Activated naive CD8-positive, alpha-beta T cell treated with anti-CD3 and anti-CD28 coated beads, Interleukin-2, amount 10 ng/mL, durations not matched to agents 7 days and 5 days (primary cell): Measurements from ENCODE around the gene SFTA2. TPM values are rescaled to one million over a fixed set of nuclear protein-coding genes. Genes with fewer than 3 reads are reported as not detected.
"Not testable (repeated sequence)": the region's sequence is repeated elsewhere in the genome, so short reads cannot be mapped to it uniquely, and the experiment has no call there.

Experiments used
- ATAC-seq: fragments of 150-1000 bp; cut with Tn5 transposase; one replicate; pipeline ENCODE4 v1.10.0; 2021; ENCODE audit warnings: low read depth, moderate library complexity
- POLR2A ChIA-PET: fragments of 350-600 bp; sonication (Branson Sonifier 250); formaldehyde crosslinking; loops from one replicate; lab custom pipeline; 2021; ENCODE audit warnings: antibody characterized with exemption; lab: Charles Lee
- DNase-seq: peaks from one replicate; pipeline ENCODE4 v3.0.0; 2021
- H3K27ac Mint-ChIP-seq: one replicate; pipeline ENCODE4 v1.8.0; 2022; ENCODE audit warnings: mild to moderate bottlenecking, mixed read lengths
- H3K27me3 Mint-ChIP-seq: one replicate; pipeline ENCODE4 v1.8.0; 2022; ENCODE audit warnings: mild to moderate bottlenecking, moderate library complexity, mixed read lengths
- H3K36me3 Mint-ChIP-seq: one replicate; pipeline ENCODE4 v1.8.0; 2021; ENCODE audit warnings: mild to moderate bottlenecking, mixed read lengths
- H3K4me1 Mint-ChIP-seq: one replicate; pipeline ENCODE4 v1.8.0; 2021; ENCODE audit warnings: mixed read lengths
- H3K4me3 Mint-ChIP-seq: one replicate; pipeline ENCODE4 v1.8.0; 2022; ENCODE audit warnings: mild to moderate bottlenecking, moderate library complexity, mixed read lengths
- H3K9me3 Mint-ChIP-seq: one replicate; pipeline ENCODE4 v1.8.0; 2021; ENCODE audit warnings: mixed read lengths
- total RNA-seq, 2 experiments: library from RNA; stranded (reverse); gene quantifications; one replicate each; pipeline ENCODE4 v1.2.3, GENCODE V29; 2021

The SFTA2 gene
- not detected for total RNA-seq

DNA sequence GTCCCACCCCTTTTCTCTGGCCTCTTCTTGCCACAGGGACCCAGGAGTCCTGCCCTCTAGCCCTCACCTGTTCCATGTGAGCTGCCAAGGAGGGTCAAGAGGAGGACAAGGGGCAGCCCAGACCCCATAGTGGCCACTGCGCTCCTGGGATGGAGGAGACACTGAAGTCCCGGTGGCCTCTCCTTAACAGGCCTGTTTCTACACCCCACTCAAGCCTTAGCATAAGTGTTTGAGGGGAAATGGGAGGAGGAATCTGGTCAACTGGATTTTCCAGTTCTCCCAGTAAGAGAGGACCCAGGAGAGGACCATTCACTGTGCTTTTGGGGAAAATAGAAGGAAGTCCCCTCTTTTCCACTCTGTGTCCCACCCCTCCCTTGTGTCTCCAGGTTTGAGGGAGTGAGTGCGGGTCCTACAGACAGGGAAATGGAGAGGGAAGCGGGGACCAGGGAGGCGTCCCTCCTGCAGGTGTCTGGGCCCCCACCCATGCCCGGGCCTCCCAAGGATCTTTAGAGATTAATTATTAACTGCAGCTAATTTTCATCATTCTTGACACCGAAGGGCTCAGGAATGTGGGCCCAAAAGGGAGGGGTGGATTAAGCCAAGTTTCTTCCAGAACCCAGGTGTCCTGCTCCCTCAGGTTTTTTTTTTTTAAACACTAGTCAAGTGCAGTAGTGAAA, at the start of gene SFTA2:
SFTA2 (minus strand) TSS at position 202 of the 677 bp plus-strand sequence; CDS start at position 128, 74 bp downstream.
- POLR2A ChIA-PET: interaction anchor here (0.6 to 1.6 kb wide), 2 partner anchors 8 to 23 kb away, joined by 3 read pairs; no protein-coding TSS in a partner anchor
- peaks cover 3% of the 10 kb centered on the region for H3K9me3 Mint-ChIP-seq

DNA sequence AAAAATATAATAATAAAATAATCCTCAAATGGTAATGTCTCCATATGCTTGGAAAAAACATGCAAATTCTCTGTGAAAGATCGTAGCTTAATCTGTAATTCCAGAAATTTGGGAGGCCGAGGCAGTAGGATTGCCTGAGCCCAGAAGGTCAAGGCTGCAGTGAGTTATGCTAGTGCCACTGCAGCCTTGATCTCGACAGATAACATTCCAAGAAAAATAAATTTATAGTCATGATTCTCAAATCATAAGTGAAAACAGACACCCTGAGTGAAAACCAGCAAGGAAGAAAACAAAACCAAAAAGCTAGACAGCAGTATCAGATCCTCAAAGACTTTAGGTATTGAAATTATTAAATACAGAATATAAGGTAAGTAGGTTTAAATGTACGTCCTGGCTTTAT, 47.7 kb upstream of the SFTA2 start:
- Mint-ChIP-seq H3K27ac (no peak overlapping the region), H3K4me3 (no peak overlapping the region), H3K27me3 (peaks cover 64% of the 10 kb centered on the region), H3K36me3 (no peaks in the 10 kb centered on the region), H3K4me1 (peaks cover 12% of the 10 kb centered on the region), H3K9me3 (no peaks in the 10 kb centered on the region)
- DNase-seq: no peak
- no peak for ATAC-seq
- POLR2A ChIA-PET: no interaction called here

More for the DNA sequence above, at the start of gene SFTA2:
- no peaks in the 10 kb centered on the region for H3K4me1 Mint-ChIP-seq
- H3K27ac Mint-ChIP-seq: no peak within 1 kb of the TSS
- ATAC-seq (no peak), DNase-seq (no peak)
- no peak within 1 kb of the TSS for H3K4me3 Mint-ChIP-seq
- H3K36me3 Mint-ChIP-seq: peaks cover 17% of the 10 kb centered on the region
- peaks cover 7% of the 10 kb centered on the region for H3K27me3 Mint-ChIP-seq

DNA sequence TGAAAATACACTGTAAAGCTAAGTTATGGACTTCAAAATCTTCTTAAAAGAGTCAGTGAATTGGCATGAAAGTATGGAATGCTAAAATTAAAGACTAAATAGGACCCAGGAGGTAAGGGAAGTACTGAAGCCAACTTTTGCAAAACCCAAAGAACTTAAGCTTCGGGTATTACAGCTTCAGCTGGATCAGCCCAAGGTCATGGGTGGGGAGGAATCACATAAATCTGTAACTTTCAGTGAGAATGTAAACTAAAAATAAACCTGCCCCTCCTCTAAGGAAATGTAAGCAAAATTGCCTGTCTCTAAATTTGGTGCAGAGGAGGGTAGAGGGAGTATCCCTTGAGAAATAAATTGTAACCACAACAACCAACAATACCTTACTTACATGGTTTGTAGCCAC, 47.2 kb upstream of the SFTA2 start:
- no peak for ATAC-seq
- Mint-ChIP-seq H3K27ac (no peak overlapping the region), H3K4me1 (peaks cover 12% of the 10 kb centered on the region), H3K36me3 (no peaks in the 10 kb centered on the region), H3K4me3 (no peak overlapping the region), H3K9me3 (no peaks in the 10 kb centered on the region), H3K27me3 (peaks cover 69% of the 10 kb centered on the region)
- DNase-seq: no peak
- POLR2A ChIA-PET: no interaction called here

DNA sequence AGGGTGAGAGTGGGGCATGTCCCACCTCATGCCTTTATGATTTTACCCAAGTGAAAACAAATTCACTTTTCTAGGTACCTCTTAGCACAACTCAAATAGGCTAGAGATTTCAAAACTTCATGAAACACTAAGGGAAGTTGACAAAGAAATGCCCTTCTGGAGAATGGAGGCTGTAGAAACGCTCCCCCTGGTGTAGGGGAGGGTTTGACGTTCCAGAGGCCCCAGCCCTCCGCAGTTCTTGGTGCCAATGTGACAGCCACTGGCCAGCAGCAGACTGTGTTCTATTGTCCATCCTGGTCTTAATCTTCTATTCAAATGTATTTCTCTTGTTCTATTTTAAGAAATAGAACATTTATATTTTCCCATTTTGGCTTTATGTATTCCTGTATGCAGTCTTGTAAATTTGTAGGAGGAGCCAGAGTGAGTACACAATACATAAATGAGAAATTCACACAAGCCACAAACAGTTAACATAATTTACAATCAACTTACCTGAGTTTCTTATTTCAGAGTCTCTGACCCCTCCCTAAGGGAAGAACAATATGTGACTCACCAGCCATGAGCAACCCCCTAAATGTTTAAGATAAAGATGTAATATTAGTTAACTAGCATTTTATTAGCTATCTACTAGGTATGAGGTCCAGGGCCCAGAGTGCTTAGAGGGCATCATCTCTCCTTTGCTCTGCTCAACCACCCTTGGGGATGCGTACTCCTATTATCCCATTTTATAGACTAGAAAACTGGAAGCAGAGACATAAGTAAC, 42.7 kb upstream of the SFTA2 start:
- H3K4me3 Mint-ChIP-seq: no peak overlapping the region
- no peaks in the 10 kb centered on the region for H3K9me3 Mint-ChIP-seq
- no peak for DNase-seq
- POLR2A ChIA-PET: interaction anchor here (0.7 kb wide), 1 partner anchor 15 kb away, joined by 3 read pairs; no protein-coding TSS in a partner anchor
- H3K27ac Mint-ChIP-seq: no peak overlapping the region
- H3K36me3 Mint-ChIP-seq: no peaks in the 10 kb centered on the region
- H3K27me3 Mint-ChIP-seq: peaks cover 51% of the 10 kb centered on the region
- no peaks in the 10 kb centered on the region for H3K4me1 Mint-ChIP-seq
- no peak for ATAC-seq

DNA sequence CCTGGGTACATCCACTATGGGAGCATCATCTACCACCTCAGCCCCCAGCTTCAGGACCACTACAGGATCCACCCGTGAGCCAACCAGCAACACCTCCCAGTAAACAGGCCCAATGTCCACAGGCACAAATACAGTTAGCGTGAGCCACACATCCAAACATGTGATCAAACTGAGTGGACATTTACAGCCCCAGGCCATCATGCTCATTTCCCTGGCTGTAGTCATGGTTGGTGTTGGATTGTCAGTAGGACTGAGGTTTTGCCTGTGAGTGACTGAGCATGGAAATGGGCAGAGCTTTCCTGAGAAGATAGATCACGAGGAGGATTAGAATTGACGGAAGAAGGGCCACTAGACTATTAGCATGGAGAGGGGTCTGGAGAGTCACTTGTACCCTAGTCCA, 40.8 kb upstream of the SFTA2 start:
- no peaks in the 10 kb centered on the region for H3K4me1 Mint-ChIP-seq
- H3K27me3 Mint-ChIP-seq: peaks cover 35% of the 10 kb centered on the region
- H3K27ac Mint-ChIP-seq: no peak overlapping the region
- ATAC-seq (no peak), DNase-seq (no peak)
- POLR2A ChIA-PET: no interaction called here
- no peak overlapping the region for H3K4me3 Mint-ChIP-seq
- no peaks in the 10 kb centered on the region for H3K36me3 Mint-ChIP-seq
- H3K9me3 Mint-ChIP-seq: no peaks in the 10 kb centered on the region

DNA sequence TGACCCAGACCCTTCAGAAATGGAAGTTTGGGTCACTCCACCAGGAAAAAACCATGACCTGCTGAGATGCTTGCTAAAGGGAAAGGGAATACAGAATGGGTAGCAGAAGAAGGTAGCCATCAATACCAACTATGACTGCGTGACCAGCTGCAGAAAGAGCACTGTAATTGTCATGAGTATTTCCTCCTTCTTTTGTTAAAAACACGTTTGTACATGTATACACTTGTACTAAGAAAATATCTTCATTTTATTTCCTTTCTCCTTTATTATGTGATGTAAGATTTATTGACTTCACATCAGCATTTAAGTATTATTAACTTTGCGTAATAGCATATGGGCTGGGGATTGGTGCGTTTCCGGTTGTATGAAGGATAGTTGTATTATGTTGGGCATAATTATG, 39.0 kb upstream of the SFTA2 start:
- DNase-seq: no peak
- H3K9me3 Mint-ChIP-seq: no peaks in the 10 kb centered on the region
- H3K4me1 Mint-ChIP-seq: peaks cover 4% of the 10 kb centered on the region
- no peak for ATAC-seq
- H3K4me3 Mint-ChIP-seq: no peak overlapping the region
- H3K27ac Mint-ChIP-seq: no peak overlapping the region
- POLR2A ChIA-PET: no interaction called here
- H3K36me3 Mint-ChIP-seq: no peaks in the 10 kb centered on the region
- H3K27me3 Mint-ChIP-seq: peaks cover 38% of the 10 kb centered on the region

DNA sequence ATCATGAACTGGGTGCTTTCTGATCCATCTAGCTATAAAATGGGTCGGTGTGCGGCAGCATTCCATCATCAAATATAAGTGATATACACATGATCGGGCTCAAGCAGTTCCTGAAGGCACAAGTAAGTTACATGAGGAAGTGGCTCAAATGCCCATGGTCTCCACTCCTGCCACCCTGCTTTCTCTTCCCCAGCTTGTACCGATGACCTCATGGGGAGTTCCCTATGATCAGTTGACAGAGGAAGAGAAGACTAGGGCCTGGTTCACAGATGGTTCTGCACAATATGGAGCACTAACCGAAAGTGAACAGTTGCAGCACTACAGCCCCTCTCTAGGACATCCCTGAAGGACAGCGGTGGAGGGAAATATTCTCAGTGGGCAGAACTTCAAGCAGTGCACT, 37.2 kb upstream of the SFTA2 start:
- peaks cover 41% of the 10 kb centered on the region for H3K27me3 Mint-ChIP-seq
- POLR2A ChIA-PET, H3K27ac Mint-ChIP-seq, DNase-seq, H3K4me3 Mint-ChIP-seq, ATAC-seq, H3K36me3 Mint-ChIP-seq, H3K9me3 Mint-ChIP-seq: not testable (repeated sequence)
- peaks cover 20% of the 10 kb centered on the region for H3K4me1 Mint-ChIP-seq

DNA sequence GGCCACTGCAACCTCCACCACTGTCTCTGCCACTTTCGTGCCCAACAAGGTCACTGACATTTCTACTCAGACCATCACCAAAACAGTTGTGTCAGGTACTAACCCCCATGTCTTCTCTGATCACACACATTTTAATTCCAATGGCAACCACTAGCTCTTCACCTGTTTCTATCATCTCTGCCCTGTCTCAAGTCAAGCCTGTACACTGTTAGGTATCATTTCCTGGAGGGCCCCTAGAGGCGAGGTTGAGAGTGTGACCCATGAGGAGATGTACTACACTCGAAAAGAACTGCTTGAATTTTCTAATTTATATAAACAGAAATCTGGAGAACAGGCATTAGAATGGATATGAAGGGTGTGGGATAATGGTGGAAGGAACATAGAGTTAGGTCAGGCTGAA, 34.2 kb upstream of the SFTA2 start:
- ATAC-seq (peak; percentile 60), DNase-seq (no peak)
- Mint-ChIP-seq H3K36me3 (no peaks in the 10 kb centered on the region), H3K27me3 (peaks cover 43% of the 10 kb centered on the region), H3K9me3 (no peaks in the 10 kb centered on the region), H3K4me3 (no peak overlapping the region), H3K27ac (no peak overlapping the region), H3K4me1 (peaks cover 27% of the 10 kb centered on the region)
- POLR2A ChIA-PET: no interaction called here

DNA sequence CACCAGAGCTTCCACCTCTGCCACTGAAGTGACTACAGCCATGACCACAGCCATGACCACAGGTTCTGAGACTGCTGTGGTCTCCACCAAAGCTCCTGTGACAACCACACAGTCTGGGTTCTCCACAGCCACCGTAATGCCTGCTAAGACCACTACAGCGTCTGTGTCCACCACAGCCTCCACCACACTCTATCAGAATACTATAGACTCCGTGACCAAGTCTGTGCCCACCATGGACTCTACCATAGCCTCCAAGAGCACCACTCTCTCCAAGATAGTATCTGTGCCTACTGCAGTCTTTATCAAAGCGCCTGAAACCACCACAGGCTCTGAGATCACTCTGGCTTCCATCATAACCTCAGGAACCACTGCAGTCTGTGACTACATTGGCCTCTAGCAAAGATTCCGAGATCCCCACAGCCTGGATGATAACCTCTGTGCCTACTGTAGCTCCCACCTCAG, 33.2 kb upstream of the SFTA2 start:
- no peaks in the 10 kb centered on the region for H3K9me3 Mint-ChIP-seq
- no peak for DNase-seq

DNA sequence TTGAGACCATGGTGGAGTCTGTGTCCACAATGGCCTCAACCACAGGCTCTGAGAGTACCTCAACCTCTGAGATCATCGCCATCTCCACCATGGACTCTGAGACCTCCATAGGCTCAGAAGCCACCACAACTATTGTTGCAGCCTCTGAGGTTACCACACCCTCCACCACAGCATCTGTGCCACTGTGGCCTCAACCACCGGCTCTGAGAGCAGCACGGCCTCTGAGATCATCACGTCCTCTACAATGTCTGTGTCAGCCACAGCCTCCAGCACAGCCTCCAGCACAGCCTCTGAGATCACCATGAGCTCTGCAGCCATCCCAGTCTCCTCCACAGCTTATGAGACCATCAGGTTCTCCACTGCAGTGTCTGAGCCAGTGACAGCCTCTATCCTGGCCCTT, 32.1 kb upstream of the SFTA2 start:
- Mint-ChIP-seq H3K4me1 (peaks cover 27% of the 10 kb centered on the region), H3K27ac (no peak overlapping the region), H3K27me3 (peaks cover 50% of the 10 kb centered on the region), H3K36me3 (no peaks in the 10 kb centered on the region), H3K4me3 (peak overlapping the region; percentile 20), H3K9me3 (no peaks in the 10 kb centered on the region)
- ATAC-seq: peak; percentile 64
- POLR2A ChIA-PET: interaction anchor here (1.8 kb wide), 1 partner anchor 9 kb away, joined by 5 read pairs; no protein-coding TSS in a partner anchor
- peak; percentile 45 for DNase-seq

More for the DNA sequence above, 33.2 kb upstream of the SFTA2 start:
- peaks cover 27% of the 10 kb centered on the region for H3K4me1 Mint-ChIP-seq
- H3K27ac Mint-ChIP-seq: peak overlapping the region; percentile 44
- no peaks in the 10 kb centered on the region for H3K36me3 Mint-ChIP-seq
- H3K4me3 Mint-ChIP-seq: no peak overlapping the region
- POLR2A ChIA-PET: interaction anchor here (1.8 kb wide), 1 partner anchor 10 kb away, joined by 5 read pairs; no protein-coding TSS in a partner anchor
- ATAC-seq: peak; percentile 35
- peaks cover 41% of the 10 kb centered on the region for H3K27me3 Mint-ChIP-seq

DNA sequence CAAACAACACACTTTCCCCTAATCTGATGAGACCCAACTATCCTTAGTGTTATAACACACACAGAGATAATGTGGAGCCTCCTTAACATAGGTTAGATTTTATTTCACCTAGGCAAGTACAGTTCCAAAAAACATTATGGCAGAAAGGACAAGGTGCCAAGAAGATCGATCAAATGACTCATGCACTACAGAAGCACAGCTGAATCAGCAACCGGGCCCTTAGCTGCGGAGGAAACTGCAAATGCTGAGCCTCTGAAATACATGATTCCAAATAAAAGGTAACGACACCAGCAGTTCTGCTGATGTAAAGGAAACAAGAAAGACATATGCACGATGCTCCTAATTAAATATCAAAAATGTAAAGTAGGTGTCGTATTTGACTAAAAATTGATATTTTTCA, 31.7 kb upstream of the SFTA2 start:
- Mint-ChIP-seq H3K4me1 (peaks cover 27% of the 10 kb centered on the region), H3K27ac (no peak overlapping the region), H3K4me3 (no peak overlapping the region), H3K9me3 (no peaks in the 10 kb centered on the region), H3K36me3 (no peaks in the 10 kb centered on the region), H3K27me3 (peaks cover 51% of the 10 kb centered on the region)
- DNase-seq (no peak), ATAC-seq (no peak)
- POLR2A ChIA-PET: no interaction called here

DNA sequence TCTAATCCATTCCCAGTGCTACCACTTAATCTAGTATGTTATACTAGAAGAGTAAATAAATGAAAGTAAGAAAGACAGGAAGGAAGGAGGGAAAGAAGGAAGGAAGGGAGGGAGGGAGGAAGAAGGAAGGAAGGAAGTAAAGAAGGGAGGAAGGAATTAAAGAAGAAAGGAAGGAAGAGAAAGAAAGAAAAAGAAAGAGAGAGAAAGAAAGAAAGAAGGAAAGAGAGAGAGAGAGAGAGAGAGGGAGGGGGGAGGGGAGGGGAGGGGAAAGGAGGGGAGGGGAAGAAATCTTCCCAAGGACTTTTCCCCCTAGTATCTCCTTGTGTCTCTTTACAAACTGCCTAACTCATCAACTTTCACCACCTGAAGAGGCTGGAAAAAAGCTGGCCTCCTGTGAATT, 30.7 kb upstream of the SFTA2 start:
- no peak overlapping the region for H3K4me3 Mint-ChIP-seq
- H3K27me3 Mint-ChIP-seq: peaks cover 58% of the 10 kb centered on the region
- DNase-seq (no peak), ATAC-seq (no peak)
- H3K9me3 Mint-ChIP-seq: no peaks in the 10 kb centered on the region
- H3K4me1 Mint-ChIP-seq: peaks cover 27% of the 10 kb centered on the region
- POLR2A ChIA-PET: no interaction called here
- no peaks in the 10 kb centered on the region for H3K36me3 Mint-ChIP-seq
- H3K27ac Mint-ChIP-seq: no peak overlapping the region

DNA sequence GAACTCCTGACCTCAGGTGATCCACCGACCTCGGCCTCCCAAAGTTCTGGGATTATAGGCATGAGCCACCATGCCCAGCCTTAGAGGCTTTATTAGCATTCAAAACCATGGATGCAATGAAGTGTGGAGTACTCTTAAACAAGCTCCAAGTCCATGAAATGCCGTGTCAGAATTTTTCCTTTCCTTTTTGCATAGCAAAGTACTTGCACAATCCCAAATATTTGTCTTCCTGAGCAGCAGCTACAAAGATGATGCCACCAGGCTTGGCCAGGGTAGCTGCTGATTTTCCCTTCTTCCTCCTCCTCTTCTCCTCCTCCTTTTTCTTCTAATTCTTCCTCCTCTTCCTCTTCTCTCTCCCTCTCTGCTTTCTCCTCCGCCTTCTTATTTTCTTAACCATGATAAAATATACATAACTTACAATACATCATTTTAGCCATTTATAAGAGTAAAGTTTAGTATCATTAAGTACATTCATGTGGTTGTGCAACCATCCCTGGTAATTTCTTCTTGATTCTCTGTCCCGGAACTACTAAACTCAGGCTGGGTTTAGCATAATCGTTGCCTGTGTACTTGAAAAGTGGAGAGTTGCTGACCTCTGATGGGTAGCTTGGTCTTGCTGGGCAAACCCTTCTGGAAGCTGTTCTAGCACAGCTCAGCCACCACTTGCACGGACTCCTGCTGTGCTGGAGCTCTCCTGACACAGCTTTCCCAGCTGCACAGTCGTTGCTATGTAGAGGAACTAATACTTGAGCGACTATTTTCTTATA, 29.1 kb upstream of the SFTA2 start:
- H3K36me3 Mint-ChIP-seq: no peaks in the 10 kb centered on the region
- no peak overlapping the region for H3K4me3 Mint-ChIP-seq
- H3K4me1 Mint-ChIP-seq: peaks cover 26% of the 10 kb centered on the region
- peaks cover 58% of the 10 kb centered on the region for H3K27me3 Mint-ChIP-seq
- POLR2A ChIA-PET: no interaction called here
- H3K27ac Mint-ChIP-seq: no peak overlapping the region
- ATAC-seq (no peak), DNase-seq (no peak)
- no peaks in the 10 kb centered on the region for H3K9me3 Mint-ChIP-seq
